ENCODE results near the gene LHX4.

The LHX4 gene

DNA sequence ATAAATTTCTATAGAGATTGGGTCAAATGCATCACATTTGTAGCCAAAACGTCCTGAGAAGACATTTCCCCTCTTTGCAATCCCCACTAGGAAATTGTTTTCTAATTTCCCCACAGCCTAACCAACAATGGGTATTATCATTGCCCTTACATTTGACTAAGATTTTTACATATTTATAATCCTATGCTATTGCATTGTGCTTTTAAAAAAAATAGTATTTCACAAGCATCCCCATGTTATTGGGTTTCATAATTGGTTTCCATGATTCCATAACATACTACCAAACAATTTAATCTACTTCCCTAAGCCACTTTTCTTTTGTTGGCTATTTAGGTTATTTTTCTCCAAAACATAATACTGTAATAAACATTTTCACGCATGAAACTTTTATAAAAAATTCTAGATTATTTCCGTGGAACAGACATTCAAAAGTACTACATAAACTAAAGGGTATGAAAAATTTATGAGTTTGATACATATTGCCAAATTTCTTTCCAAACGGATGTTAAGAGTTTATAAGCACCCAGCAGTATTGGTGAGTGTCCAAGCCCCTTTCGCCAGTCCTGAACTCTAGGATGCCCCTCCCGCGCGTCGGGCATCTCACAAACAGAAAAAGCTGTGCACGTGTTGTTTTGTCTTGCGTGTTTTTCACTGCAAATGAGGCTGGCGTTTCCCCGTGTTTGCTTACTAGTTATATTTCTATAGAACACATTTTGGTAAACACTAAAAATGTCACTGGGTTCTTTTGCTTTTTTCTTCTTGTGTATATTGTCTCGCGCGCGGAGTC lies 2.0 kb upstream of the LHX4 start:
- H3K36me3 ChIP-seq = no peaks in the 10 kb centered on the region
- H3K4me1 ChIP-seq = no peaks in the 10 kb centered on the region
- TF ChIP-seq, protein P1, sequence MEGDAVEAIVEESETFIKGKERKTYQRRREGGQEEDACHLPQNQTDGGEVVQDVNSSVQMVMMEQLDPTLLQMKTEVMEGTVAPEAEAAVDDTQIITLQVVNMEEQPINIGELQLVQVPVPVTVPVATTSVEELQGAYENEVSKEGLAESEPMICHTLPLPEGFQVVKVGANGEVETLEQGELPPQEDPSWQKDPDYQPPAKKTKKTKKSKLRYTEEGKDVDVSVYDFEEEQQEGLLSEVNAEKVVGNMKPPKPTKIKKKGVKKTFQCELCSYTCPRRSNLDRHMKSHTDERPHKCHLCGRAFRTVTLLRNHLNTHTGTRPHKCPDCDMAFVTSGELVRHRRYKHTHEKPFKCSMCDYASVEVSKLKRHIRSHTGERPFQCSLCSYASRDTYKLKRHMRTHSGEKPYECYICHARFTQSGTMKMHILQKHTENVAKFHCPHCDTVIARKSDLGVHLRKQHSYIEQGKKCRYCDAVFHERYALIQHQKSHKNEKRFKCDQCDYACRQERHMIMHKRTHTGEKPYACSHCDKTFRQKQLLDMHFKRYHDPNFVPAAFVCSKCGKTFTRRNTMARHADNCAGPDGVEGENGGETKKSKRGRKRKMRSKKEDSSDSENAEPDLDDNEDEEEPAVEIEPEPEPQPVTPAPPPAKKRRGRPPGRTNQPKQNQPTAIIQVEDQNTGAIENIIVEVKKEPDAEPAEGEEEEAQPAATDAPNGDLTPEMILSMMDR (IDR thresholded peaks at IDR 0.05; ENCODE audit: low read depth, low read length) = no peak
- DNase-seq = no peak
- no peak overlapping the region for H3K4me3 ChIP-seq (ENCODE audit: low read depth, low read length)
- H3K9me3 ChIP-seq = peaks cover 2% of the 10 kb centered on the region
- H3K27me3 ChIP-seq = peaks cover 86% of the 10 kb centered on the region

DNA sequence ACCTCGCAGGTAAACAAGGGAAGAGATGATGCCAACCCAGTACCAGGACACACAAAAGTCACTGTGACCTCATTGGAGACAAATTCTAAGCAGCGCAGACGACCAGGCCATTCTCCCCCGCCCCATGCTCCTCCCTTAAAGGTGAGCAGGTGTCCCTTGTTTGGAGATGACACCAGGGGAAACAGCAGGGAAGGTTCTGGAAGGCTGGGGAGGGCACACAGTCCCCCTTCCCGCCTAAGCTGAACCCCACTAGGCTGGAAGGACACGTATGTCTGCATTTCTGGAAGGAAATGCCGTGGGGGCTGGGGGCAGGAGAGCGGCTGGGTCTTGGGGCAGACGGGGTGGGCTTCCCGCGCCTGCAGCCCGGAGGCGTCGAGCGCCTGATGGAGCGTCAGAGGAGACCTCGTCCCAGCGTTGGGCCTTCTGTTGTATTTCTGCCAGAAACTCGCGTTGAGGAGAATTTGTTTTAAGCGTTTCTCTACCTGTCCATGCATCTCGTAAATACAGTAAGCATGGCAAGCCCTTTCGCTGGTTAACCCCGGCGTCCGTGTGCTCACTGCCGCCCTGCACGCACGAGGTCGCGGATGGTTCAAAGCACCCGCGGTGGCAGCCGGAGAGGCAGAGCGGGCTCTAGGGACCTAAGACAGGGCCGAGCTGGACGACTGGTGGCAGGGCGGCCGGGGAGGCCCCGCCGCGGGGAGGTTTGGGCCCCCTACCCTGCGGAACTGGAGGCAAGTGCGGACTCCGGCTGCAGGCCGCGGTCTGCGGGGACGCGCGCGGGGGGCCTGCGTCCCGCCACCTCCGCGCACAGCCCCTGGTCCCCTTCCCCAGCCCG lies 1.2 kb upstream of the LHX4 start:
- TF ChIP-seq, protein P1 (IDR thresholded peaks at IDR 0.05; ENCODE audit: low read depth, low read length) = no peak
- peak overlapping the region; percentile 53 for H3K4me3 ChIP-seq (ENCODE audit: low read depth, low read length)
- H3K36me3 ChIP-seq = no peaks in the 10 kb centered on the region
- no peaks in the 10 kb centered on the region for H3K4me1 ChIP-seq
- H3K27me3 ChIP-seq = peaks cover 93% of the 10 kb centered on the region
- H3K9me3 ChIP-seq = peaks cover 2% of the 10 kb centered on the region
- DNase-seq = no peak

DNA sequence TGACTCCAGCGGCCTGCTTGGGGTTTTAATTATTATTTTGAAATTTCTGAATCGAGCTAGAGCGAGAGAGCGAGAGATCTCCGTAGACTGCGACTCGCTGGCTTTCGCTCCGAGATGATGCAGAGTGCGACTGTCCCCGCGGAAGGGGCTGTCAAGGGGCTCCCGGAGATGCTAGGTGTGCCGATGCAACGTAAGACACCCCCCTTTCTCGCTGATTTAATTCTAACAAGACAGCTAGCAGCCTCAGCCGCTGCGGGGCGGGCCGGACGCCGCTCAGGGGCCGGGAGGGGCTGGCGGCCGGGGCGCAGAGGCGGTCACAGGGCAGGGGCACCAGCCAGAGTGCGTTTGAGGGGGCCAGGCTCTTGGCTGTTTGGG lies 339 bp downstream of the LHX4 start:
- Histone ChIP-seq H3K4me3 (ENCODE audit: low read depth, low read length) (peak overlapping the region; percentile 53), H3K4me1 (no peaks in the 10 kb centered on the region), H3K27me3 (peaks cover 93% of the 10 kb centered on the region), H3K36me3 (no peaks in the 10 kb centered on the region), H3K9me3 (peaks cover 2% of the 10 kb centered on the region)
- TF ChIP-seq, protein P1 (IDR thresholded peaks at IDR 0.05; ENCODE audit: low read depth, low read length) = no peak
- no peak for DNase-seq

DNA sequence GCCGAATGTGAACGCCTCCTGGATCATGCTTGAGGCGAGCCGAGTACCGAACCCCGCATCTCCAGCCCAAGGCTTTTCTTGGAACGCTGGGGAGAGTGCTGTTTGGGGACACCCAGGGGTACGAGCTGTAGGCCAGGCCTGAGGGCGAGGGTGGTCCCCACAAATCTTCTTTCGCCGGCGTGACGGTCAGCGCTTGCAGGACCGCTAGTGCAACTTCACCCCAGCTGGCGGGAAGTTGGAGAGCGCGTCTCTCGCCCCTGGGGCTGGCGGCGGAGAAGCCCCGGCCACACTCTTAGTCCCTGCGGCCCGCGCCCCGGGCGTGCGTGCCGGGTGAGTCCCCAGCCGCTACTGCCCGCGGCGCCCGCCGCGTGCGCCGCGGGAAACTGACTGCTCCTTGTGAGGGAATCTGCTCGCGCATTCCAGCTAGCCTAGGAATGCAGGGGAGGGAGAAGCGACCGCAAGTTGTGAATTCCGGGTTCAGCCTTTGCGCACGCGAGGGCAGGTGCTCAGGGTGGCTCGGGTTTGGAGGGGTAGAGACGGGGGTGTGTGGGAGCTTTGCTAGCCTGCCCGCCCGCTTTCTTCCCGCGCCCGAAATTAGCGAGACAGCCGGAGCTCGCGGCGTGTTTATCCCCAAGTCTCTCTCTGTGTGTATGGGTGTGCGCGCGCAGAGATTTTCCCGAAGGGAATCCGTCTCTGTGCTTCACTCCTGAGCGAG lies 884 bp downstream of the LHX4 start:
- H3K4me3 ChIP-seq (ENCODE audit: low read depth, low read length) = peak overlapping the region; percentile 53
- peaks cover 93% of the 10 kb centered on the region for H3K27me3 ChIP-seq
- DNase-seq = no peak
- TF ChIP-seq, protein P1 (IDR thresholded peaks at IDR 0.05; ENCODE audit: low read depth, low read length) = no peak
- H3K9me3 ChIP-seq = peaks cover 2% of the 10 kb centered on the region
- H3K36me3 ChIP-seq = no peaks in the 10 kb centered on the region
- H3K4me1 ChIP-seq = no peaks in the 10 kb centered on the region

DNA sequence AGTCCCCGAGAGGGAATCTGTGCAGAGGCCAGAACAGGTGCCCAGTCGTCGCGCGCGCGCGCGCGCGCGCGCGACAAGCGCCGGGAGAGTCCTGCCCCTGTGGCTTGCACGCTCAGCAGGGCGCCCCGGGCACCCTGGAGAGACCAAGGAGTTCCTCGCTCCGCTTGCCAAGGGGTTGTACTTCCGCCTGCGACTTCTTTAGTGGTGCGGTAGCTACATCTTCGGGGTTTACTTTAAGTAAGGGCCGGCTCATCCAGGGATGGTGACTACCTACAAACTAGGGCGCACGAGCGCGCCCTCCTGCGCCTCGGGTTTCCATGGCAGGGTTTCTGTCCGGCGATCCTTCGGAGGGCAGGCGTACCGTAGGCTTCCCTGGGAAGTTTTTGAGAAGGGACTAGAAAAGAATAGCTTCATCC lies 1.4 kb downstream of the LHX4 start:
- no peak for DNase-seq
- TF ChIP-seq, protein P1 (IDR thresholded peaks at IDR 0.05; ENCODE audit: low read depth, low read length) = no peak
- H3K4me3 ChIP-seq (ENCODE audit: low read depth, low read length) = peak overlapping the region; percentile 53
- H3K9me3 ChIP-seq = peaks cover 2% of the 10 kb centered on the region; the same call in 1 of the 2 replicates
- no peaks in the 10 kb centered on the region for H3K36me3 ChIP-seq
- H3K27me3 ChIP-seq = peaks cover 93% of the 10 kb centered on the region
- no peaks in the 10 kb centered on the region for H3K4me1 ChIP-seq

Data from BE2C (cell line).